PFSK-1 (cell line): ENCODE results near the gene SF3A2.

Source experiments
- FOXP2 ChIP-seq: optimal IDR thresholded peaks from 2 replicates; pipeline ENCODE3; 2011; ENCODE audit warnings: borderline replicate concordance, control low read depth, inconsistent platforms; ENCODE audit not compliant: insufficient read depth; ENCODE audit errors: extremely low read length, extremely low read depth
- POLR2AphosphoS5 ChIP-seq: IDR thresholded peaks from 2 replicates; pipeline ENCODE4 v1.6.1; 2012; ENCODE audit warnings: low read depth, mild to moderate bottlenecking, control low read depth, low read length, moderate library complexity
- REST ChIP-seq, 2 experiments: IDR thresholded peaks; 2 replicates each; pipeline versions ENCODE4 v1.6.1 to v1.8.0; 2011 to 2012; ENCODE audit warnings: low read depth in 2 of 2, low read length in 2 of 2, control low read depth in 1 of 2, inconsistent platforms in 1 of 2, mild to moderate bottlenecking in 1 of 2, moderate library complexity in 1 of 2; ENCODE audit not compliant: insufficient read depth in 1 of 2
- SIN3A ChIP-seq: IDR thresholded peaks from 2 replicates; pipeline ENCODE4 v1.6.1; 2012; ENCODE audit warnings: mild to moderate bottlenecking, low read length, moderate library complexity, borderline replicate concordance; ENCODE audit not compliant: insufficient read depth
- TAF1 ChIP-seq: IDR thresholded peaks from 2 replicates; pipeline ENCODE4 v1.6.1; 2012; ENCODE audit warnings: low read length, control low read depth, borderline replicate concordance; ENCODE audit not compliant: insufficient read depth

Gene SF3A2

GRCh38 chr19:2239173-2239572 is 2.5 kb downstream of the SF3A2 start:
- TF ChIP-seq TAF1 = no peak
- TF ChIP-seq FOXP2 = no peak

GRCh38 chr19:2239771-2240770 is 3.4 kb downstream of the SF3A2 start:
- TF ChIP-seq TAF1 (no peak), REST (IDR thresholded peaks at IDR 0.05; ENCODE audit: insufficient read depth in 1 of 2, low read depth in 2 of 2, low read length in 2 of 2) (no peak), FOXP2 (no peak), SIN3A (no peak), POLR2AphosphoS5 (no peak)

- TF ChIP-seq TAF1 (no peak), REST (IDR thresholded peaks at IDR 0.05; ENCODE audit: insufficient read depth in 1 of 2, low read depth in 2 of 2, low read length in 2 of 2) (no peak), FOXP2 (no peak), SIN3A (no peak), POLR2AphosphoS5 (no peak)
These were observed 4.5 kb downstream of the SF3A2 start for GRCh38 chr19:2240881-2241760.

GRCh38 chr19:2242092-2242537 is 5.5 kb downstream of the SF3A2 start:
- no peak for TF ChIP-seq POLR2AphosphoS5
- no peak for TF ChIP-seq TAF1
- no peak for TF ChIP-seq FOXP2
- no peak for TF ChIP-seq SIN3A
- TF ChIP-seq REST (IDR thresholded peaks at IDR 0.05; ENCODE audit: insufficient read depth in 1 of 2, low read depth in 2 of 2, low read length in 2 of 2) = no peak

- TF ChIP-seq REST (IDR thresholded peaks at IDR 0.05; ENCODE audit: insufficient read depth in 1 of 2, low read depth in 2 of 2, low read length in 2 of 2) (no peak), POLR2AphosphoS5 (no peak), TAF1 (no peak), FOXP2 (no peak), SIN3A (no peak)
These were observed 6.2 kb downstream of the SF3A2 start for GRCh38 chr19:2242816-2243215.
